H9 (cell line): ENCODE results near the gene TTC21B. TPM values are rescaled to one million over a fixed set of nuclear protein-coding genes. Genes with fewer than 3 reads are reported as not detected.

Experiments used
- DNase-seq: peaks from one replicate; pipeline ENCODE4 v3.0.0-alpha.2; 2017
- H2AFZ ChIP-seq: one replicate; pipeline ENCODE4 v1.6.1; 2013; ENCODE audit warnings: mild to moderate bottlenecking, low read length, control low read depth, moderate library complexity
- H2AK5ac ChIP-seq: 2 replicates; pipeline ENCODE4 v1.6.1; 2013; ENCODE audit warnings: low read length, control low read depth, mixed read lengths; ENCODE audit not compliant: insufficient read length
- H2BK120ac ChIP-seq: one replicate; pipeline ENCODE4 v1.6.1; 2013; ENCODE audit warnings: low read depth, mild to moderate bottlenecking, low read length, control low read depth, inconsistent platforms; ENCODE audit not compliant: poor library complexity, severe bottlenecking
- H2BK12ac ChIP-seq: 2 replicates; pipeline ENCODE4 v1.6.1; 2013; ENCODE audit warnings: low read length, control low read depth, mixed read lengths, low read depth; ENCODE audit not compliant: insufficient read length
- H2BK15ac ChIP-seq: 2 replicates; pipeline ENCODE4 v1.6.1; 2013; ENCODE audit warnings: low read depth, low read length, control low read depth
- H2BK20ac ChIP-seq: one replicate; pipeline ENCODE4 v1.6.1; 2013; ENCODE audit warnings: low read depth, mild to moderate bottlenecking, low read length, control low read depth, inconsistent platforms; ENCODE audit not compliant: poor library complexity, severe bottlenecking
- H2BK5ac ChIP-seq: 2 replicates; pipeline ENCODE4 v1.6.1; 2013; ENCODE audit warnings: low read length, control low read depth, mixed read lengths; ENCODE audit not compliant: insufficient read length
- H3K14ac ChIP-seq: 2 replicates; pipeline ENCODE4 v1.6.1; 2013; ENCODE audit warnings: low read length, control low read depth; ENCODE audit not compliant: insufficient read depth
- H3K18ac ChIP-seq: 2 replicates; pipeline ENCODE4 v1.6.1; 2013; ENCODE audit warnings: low read depth, mild to moderate bottlenecking, mixed read lengths, low read length, control low read depth; ENCODE audit not compliant: insufficient read length
- H3K23ac ChIP-seq: 2 replicates; pipeline ENCODE4 v1.6.1; 2013; ENCODE audit warnings: low read length, control low read depth, mixed read lengths, low read depth; ENCODE audit not compliant: insufficient read length
- H3K23me2 ChIP-seq: 2 replicates; pipeline ENCODE4 v1.6.1; 2013; ENCODE audit warnings: low read depth, mild to moderate bottlenecking, mixed read lengths, low read length, control low read depth; ENCODE audit not compliant: insufficient read length, poor library complexity, severe bottlenecking
- H3K27ac ChIP-seq: 2 replicates; pipeline ENCODE4 v1.5.1; 2013; ENCODE audit warnings: low read length, control low read depth, mixed read lengths, low read depth; ENCODE audit not compliant: insufficient read length
- H3K27me3 ChIP-seq: 2 replicates; pipeline ENCODE4 v1.6.1; 2013; ENCODE audit warnings: low read length, control low read depth, inconsistent platforms; ENCODE audit not compliant: insufficient read depth
- H3K4ac ChIP-seq: 2 replicates; pipeline ENCODE4 v1.6.1; 2013; ENCODE audit warnings: low read depth, mild to moderate bottlenecking, control low read depth, inconsistent platforms, low read length, moderate library complexity
- H3K4me1 ChIP-seq: 2 replicates; pipeline ENCODE4 v1.6.1; 2013; ENCODE audit warnings: low read length, control low read depth, inconsistent platforms; ENCODE audit not compliant: insufficient read depth
- H3K4me2 ChIP-seq: 2 replicates; pipeline ENCODE4 v1.6.1; 2013; ENCODE audit warnings: low read length, control low read depth, mixed read lengths; ENCODE audit not compliant: insufficient read length, insufficient read depth
- H3K56ac ChIP-seq: 2 replicates; pipeline ENCODE4 v1.6.1; 2013; ENCODE audit warnings: low read depth, mild to moderate bottlenecking, mixed read lengths, low read length, control low read depth; ENCODE audit not compliant: insufficient read length
- H3K79me1 ChIP-seq: 2 replicates; pipeline ENCODE4 v1.6.1; 2013; ENCODE audit warnings: low read depth, mild to moderate bottlenecking, moderate library complexity, low read length, control low read depth, inconsistent platforms; ENCODE audit not compliant: insufficient read depth, poor library complexity, severe bottlenecking
- H3K79me2 ChIP-seq: 2 replicates; pipeline ENCODE4 v1.6.1; 2013; ENCODE audit warnings: low read length, control low read depth, inconsistent platforms; ENCODE audit not compliant: insufficient read depth
- H3K9ac ChIP-seq: 2 replicates; pipeline ENCODE4 v1.6.1; 2013; ENCODE audit warnings: low read length, control low read depth, mixed read lengths; ENCODE audit not compliant: insufficient read length; ENCODE audit errors: extremely low read depth
- H3K9me3 ChIP-seq: one replicate; pipeline ENCODE4 v1.6.1; 2013; ENCODE audit warnings: low read depth, low read length, inconsistent platforms; ENCODE audit not compliant: control insufficient read depth
- H3T11ph ChIP-seq: one replicate; pipeline ENCODE4 v1.6.1; 2013; ENCODE audit warnings: mild to moderate bottlenecking, low read length, control low read depth, inconsistent platforms
- H4K20me1 ChIP-seq: one replicate; pipeline ENCODE4 v1.6.1; 2013; ENCODE audit not compliant: control insufficient read depth, insufficient read length, insufficient read depth
- H4K5ac ChIP-seq: 2 replicates; pipeline ENCODE4 v1.6.1; 2013; ENCODE audit warnings: low read depth, mild to moderate bottlenecking, mixed read lengths, low read length, control low read depth; ENCODE audit not compliant: insufficient read length
- H4K8ac ChIP-seq: replicated peaks from 2 replicates; pipeline ENCODE4 v1.6.1; 2013; ENCODE audit warnings: low read length, control low read depth, mixed read lengths, low read depth; ENCODE audit not compliant: insufficient read length
- H4K91ac ChIP-seq: 2 replicates; pipeline ENCODE4 v1.6.1; 2013; ENCODE audit warnings: low read depth, mild to moderate bottlenecking, moderate library complexity, mixed read lengths, low read length, control low read depth; ENCODE audit not compliant: insufficient read length
- H3K27ac Mint-ChIP-seq, 3 experiments: 2 replicates in 2 of 3; 3 replicates in 1 of 3; pipeline ENCODE4 v1.8.0; 2020 to 2021; ENCODE audit warnings: mixed read lengths in 3 of 3, mild to moderate bottlenecking in 1 of 3, moderate library complexity in 1 of 3
- H3K27me3 Mint-ChIP-seq: 2 replicates; pipeline ENCODE4 v1.8.0; 2021; ENCODE audit warnings: low read depth, mild to moderate bottlenecking, moderate library complexity, mixed read lengths
- H3K36me3 Mint-ChIP-seq, 3 experiments: 2 replicates in 2 of 3; 3 replicates in 1 of 3; pipeline ENCODE4 v1.8.0; 2020 to 2021; ENCODE audit warnings: low read depth in 3 of 3, mixed read lengths in 3 of 3; ENCODE audit not compliant: insufficient read depth in 1 of 3
- H3K4me1 Mint-ChIP-seq, 2 experiments: 2 replicates each; pipeline ENCODE4 v1.8.0; 2020; ENCODE audit warnings: mixed read lengths in 2 of 2
- H3K4me3 Mint-ChIP-seq, 2 experiments: 2 replicates in 1 of 2; 3 replicates in 1 of 2; pipeline ENCODE4 v1.8.0; 2020 to 2021; ENCODE audit warnings: mild to moderate bottlenecking in 2 of 2, mixed read lengths in 2 of 2, moderate library complexity in 1 of 2
- H3K9me3 Mint-ChIP-seq, 2 experiments: 2 replicates in 1 of 2; 3 replicates in 1 of 2; pipeline ENCODE4 v1.8.0; 2020; ENCODE audit warnings: mild to moderate bottlenecking in 2 of 2, mixed read lengths in 2 of 2, moderate library complexity in 1 of 2
- CTCF ChIP-seq: fragments of 200-600 bp; sonication (generic); conservative IDR thresholded peaks from 3 replicates; pipeline ENCODE4 v1.8.0; 2021; ENCODE audit warnings: antibody characterized with exemption, mild to moderate bottlenecking
- WGBS: extraction: QIAGEN DNeasy Blood & Tissue Kit; methylation state at CpG from one replicate; pipeline ENCODE4 v1.1.7; 2013; ENCODE audit warnings: missing lambda C conversion rate, low lambda C conversion rate, mixed read lengths; ENCODE audit not compliant: insufficient read length; ENCODE audit errors: extremely low coverage; 5-methylcytosine and 5-hydroxymethylcytosine counted together
- total RNA-seq: library from RNA; stranded (reverse); gene quantifications from 2 replicates; pipeline ENCODE4 v1.2.1, GENCODE V29; 2021

Gene TTC21B
- total RNA-seq, 1 experiment from 2014 or later = 16.6 TPM

GRCh38 chr2:165892526-165892925 is 61.0 kb downstream of the TTC21B start:
- no peak overlapping the region for H3K27ac ChIP-seq
- H3K4ac ChIP-seq = no peak overlapping the region
- H2BK20ac ChIP-seq = no peak overlapping the region
- H3K4me1 ChIP-seq = no peaks in the 10 kb centered on the region
- no peak overlapping the region for H3K4me3 Mint-ChIP-seq
- H4K20me1 ChIP-seq = no peaks in the 10 kb centered on the region
- no peak overlapping the region for H2BK5ac ChIP-seq
- no peak overlapping the region for H3K4me2 ChIP-seq
- H3K9ac ChIP-seq = no peak overlapping the region
- no peaks in the 10 kb centered on the region for H3K23me2 ChIP-seq
- H2BK120ac ChIP-seq = no peak overlapping the region
- no peaks in the 10 kb centered on the region for H3K9me3 ChIP-seq
- H4K5ac ChIP-seq = no peak overlapping the region
- no peaks in the 10 kb centered on the region for H3K27me3 ChIP-seq
- WGBS = no CpG with 5 or more reads among the region's 6 CpGs
- H2BK12ac ChIP-seq = no peak overlapping the region
- TF ChIP-seq CTCF = no peak
- H3K79me2 ChIP-seq = no peaks in the 10 kb centered on the region
- H2AFZ ChIP-seq = no peak overlapping the region
- no peak overlapping the region for H3K14ac ChIP-seq
- H3K79me1 ChIP-seq = no peaks in the 10 kb centered on the region
- no peak overlapping the region for H3T11ph ChIP-seq
- no peaks in the 10 kb centered on the region for H3K27me3 Mint-ChIP-seq
- H3K4me1 Mint-ChIP-seq = no peaks in the 10 kb centered on the region
- no peak overlapping the region for H3K27ac Mint-ChIP-seq
- H3K36me3 Mint-ChIP-seq = peaks cover 10 to 37% (median 32%) of the 10 kb centered on the region in 3 experiments; a peak in 6 of 7 replicates
- H3K56ac ChIP-seq = no peak overlapping the region
- no peak overlapping the region for H2BK15ac ChIP-seq
- H2AK5ac ChIP-seq = no peak overlapping the region
- no peak overlapping the region for H3K23ac ChIP-seq
- H4K8ac ChIP-seq = no peak overlapping the region
- no peak overlapping the region for H3K18ac ChIP-seq
- no peaks in the 10 kb centered on the region for H3K9me3 Mint-ChIP-seq
- no peak for DNase-seq
- H4K91ac ChIP-seq = no peak overlapping the region
